Measurements from ENCODE around the gene CD226.
"Not testable (repeated sequence)": the region's sequence is repeated elsewhere in the genome, so short reads cannot be mapped to it uniquely, and the experiment has no call there.

The CD226 gene

GRCh38 chr18:69947361-69948133 is at the start of gene CD226:
Gene CD226, minus strand, starts transcription at chr18:69947873. Its CDS starts 467 bp downstream, at chr18:69947406.
- peak; percentile 58 for DNase-seq (ENCODE audit: low spot score)

GRCh38 chr18:69996951-69997798 is 49.5 kb upstream of the CD226 start:
- DNase-seq (ENCODE audit: low spot score) = no peak

GRCh38 chr18:69996417-69996816 is 48.7 kb upstream of the CD226 start:
- DNase-seq (ENCODE audit: low spot score) = no peak

GRCh38 chr18:69995774-69996173 is 48.1 kb upstream of the CD226 start:
- DNase-seq (ENCODE audit: low spot score) = no peak

- DNase-seq (ENCODE audit: low spot score) = no peak
Measured at GRCh38 chr18:69992776-69993175, 45.1 kb upstream of the CD226 start.

GRCh38 chr18:69987870-69988269 is 40.2 kb upstream of the CD226 start:
- no peak for DNase-seq (ENCODE audit: low spot score)

- no peak for DNase-seq (ENCODE audit: low spot score)
Measured at GRCh38 chr18:69985239-69985638, 37.6 kb upstream of the CD226 start.

- DNase-seq (ENCODE audit: low spot score) = no peak
Measured at GRCh38 chr18:69982417-69982816, 34.7 kb upstream of the CD226 start.

- no peak for DNase-seq (ENCODE audit: low spot score)
Measured at GRCh38 chr18:69981948-69982347, 34.3 kb upstream of the CD226 start.

- DNase-seq (ENCODE audit: low spot score) = no peak
Measured at GRCh38 chr18:69980982-69981804, 33.5 kb upstream of the CD226 start.

- DNase-seq (ENCODE audit: low spot score) = no peak
Measured at GRCh38 chr18:69980509-69980908, 32.8 kb upstream of the CD226 start.

GRCh38 chr18:69978732-69979715 is 31.4 kb upstream of the CD226 start:
- no peak for DNase-seq (ENCODE audit: low spot score)

GRCh38 chr18:69975294-69975693 is 27.6 kb upstream of the CD226 start:
- DNase-seq (ENCODE audit: low spot score) = not testable (repeated sequence)

- no peak for DNase-seq (ENCODE audit: low spot score)
Measured at GRCh38 chr18:69974365-69974764, 26.7 kb upstream of the CD226 start.

GRCh38 chr18:69969491-69969890 is 21.8 kb upstream of the CD226 start:
- DNase-seq (ENCODE audit: low spot score) = no peak

GRCh38 chr18:69968039-69968438 is 20.4 kb upstream of the CD226 start:
- DNase-seq (ENCODE audit: low spot score) = peak; percentile 54

GRCh38 chr18:69963196-69963595 is 15.5 kb upstream of the CD226 start:
- DNase-seq (ENCODE audit: low spot score) = no peak

- no peak for DNase-seq (ENCODE audit: low spot score)
Measured at GRCh38 chr18:69961718-69962117, 14.0 kb upstream of the CD226 start.

- no peak for DNase-seq (ENCODE audit: low spot score)
Measured at GRCh38 chr18:69958422-69958821, 10.7 kb upstream of the CD226 start.

GRCh38 chr18:69957747-69958146 is 10.1 kb upstream of the CD226 start:
- DNase-seq (ENCODE audit: low spot score) = no peak
